IMR-90 (cell line): Measurements from ENCODE around the gene FZD7. TPM values are rescaled to one million over a fixed set of nuclear protein-coding genes. Genes with fewer than 3 reads are reported as not detected.

ENCODE experiments used
- ATAC-seq: fragments of 200-7000 bp; cut with Tn5 transposase; 2 replicates; pipeline ENCODE4 v1.9.1; 2020; ENCODE audit warnings: low read depth, mild to moderate bottlenecking, moderate library complexity
- BruUV-seq: library from RNA; stranded (reverse); fragments of 400-500 nt; replicated peaks from 2 replicates; lab custom pipeline; 2021; lab: Mats Ljungman, UMichigan
- CTCF ChIA-PET: fragments of 300-600 bp; formaldehyde crosslinking; extraction: SDS; loops from one replicate; lab custom pipeline; 2021; ENCODE audit warnings: antibody characterized with exemption; lab: Yijun Ruan, JAX
- POLR2A ChIA-PET: fragments of 300-600 bp; sonication (Branson Sonifier 250); formaldehyde crosslinking; loops from one replicate; lab custom pipeline; 2022; ENCODE audit warnings: antibody characterized with exemption; ENCODE audit not compliant: unreplicated experiment; lab: Charles Lee
- DNase-seq: peaks from one replicate; pipeline ENCODE4 v3.0.0; 2013
- H2AFZ ChIP-seq: replicated peaks from 2 replicates; pipeline ENCODE3; 2013; ENCODE audit warnings: low read length, mild to moderate bottlenecking; ENCODE audit not compliant: poor library complexity
- H2AK5ac ChIP-seq: 2 replicates; pipeline ENCODE4 v1.6.1; 2013; ENCODE audit warnings: low read depth, low read length, inconsistent platforms
- H2AK9ac ChIP-seq: replicated peaks from 2 replicates; pipeline ENCODE3; 2013; ENCODE audit warnings: mild to moderate bottlenecking, low read depth, low read length, moderate library complexity; ENCODE audit not compliant: poor library complexity
- H2BK120ac ChIP-seq: 2 replicates; pipeline ENCODE4 v1.6.1; 2013; ENCODE audit warnings: low read depth, low read length, inconsistent platforms
- H2BK15ac ChIP-seq: 3 replicates; pipeline ENCODE4 v1.6.1; 2013; ENCODE audit warnings: low read depth, low read length, inconsistent platforms
- H2BK20ac ChIP-seq: 2 replicates; pipeline ENCODE4 v1.6.1; 2013; ENCODE audit warnings: low read depth, mild to moderate bottlenecking, inconsistent platforms, low read length, moderate library complexity
- H2BK5ac ChIP-seq: 2 replicates; pipeline ENCODE4 v1.6.1; 2013; ENCODE audit warnings: mild to moderate bottlenecking, low read depth, low read length, inconsistent platforms; ENCODE audit not compliant: poor library complexity, severe bottlenecking
- H3K14ac ChIP-seq: replicated peaks from 2 replicates; pipeline ENCODE4 v1.6.1; 2013; ENCODE audit warnings: low read depth, low read length, inconsistent platforms
- H3K18ac ChIP-seq: 2 replicates; pipeline ENCODE4 v1.6.1; 2013; ENCODE audit warnings: low read depth, low read length, control low read depth
- H3K23ac ChIP-seq: 2 replicates; pipeline ENCODE4 v1.6.1; 2013; ENCODE audit warnings: low read depth, low read length, inconsistent platforms
- H3K27ac ChIP-seq: 2 replicates; pipeline ENCODE4 v1.5.1; 2013; ENCODE audit warnings: mild to moderate bottlenecking, control low read depth, low read length; ENCODE audit not compliant: insufficient read depth
- H3K27me3 ChIP-seq: 2 replicates; pipeline ENCODE4 v1.6.1; 2013; ENCODE audit warnings: low read length; ENCODE audit not compliant: control insufficient read depth, insufficient read depth
- H3K36me3 ChIP-seq: 2 replicates; pipeline ENCODE4 v1.6.1; 2013; ENCODE audit warnings: low read length, mixed read lengths; ENCODE audit not compliant: control insufficient read depth, insufficient read depth
- H3K4ac ChIP-seq: 2 replicates; pipeline ENCODE4 v1.6.1; 2013; ENCODE audit warnings: low read depth, low read length, inconsistent platforms
- H3K4me1 ChIP-seq: 2 replicates; pipeline ENCODE4 v1.6.1; 2013; ENCODE audit warnings: low read length, mixed read lengths; ENCODE audit not compliant: control insufficient read depth, insufficient read depth
- H3K4me2 ChIP-seq: 2 replicates; pipeline ENCODE4 v1.6.1; 2013; ENCODE audit warnings: low read depth, mild to moderate bottlenecking, control low read depth, low read length, moderate library complexity
- H3K4me3 ChIP-seq: 2 replicates; pipeline ENCODE4 v1.5.1; 2013; ENCODE audit warnings: low read depth, mild to moderate bottlenecking, control low read depth, low read length, moderate library complexity; ENCODE audit not compliant: insufficient read depth
- H3K56ac ChIP-seq: 2 replicates; pipeline ENCODE4 v1.6.1; 2013; ENCODE audit warnings: low read length, inconsistent platforms; ENCODE audit not compliant: insufficient read depth; ENCODE audit errors: extremely low read depth
- H3K79me1 ChIP-seq, 2 experiments: 2 replicates each; pipeline ENCODE4 v1.6.1; 2013; ENCODE audit warnings: low read length in 2 of 2, inconsistent platforms in 1 of 2, low read depth in 1 of 2
- H3K9ac ChIP-seq: 2 replicates; pipeline ENCODE4 v1.6.1; 2013; ENCODE audit warnings: low read depth, low read length, control low read depth
- H3K9me1 ChIP-seq: 2 replicates; pipeline ENCODE4 v1.6.1; 2013; ENCODE audit warnings: low read length, inconsistent platforms; ENCODE audit not compliant: insufficient read depth
- H3K9me3 ChIP-seq: 2 replicates; pipeline ENCODE4 v1.6.1; 2013; ENCODE audit warnings: low read length; ENCODE audit not compliant: control insufficient read depth, insufficient read depth
- H4K20me1 ChIP-seq: 2 replicates; pipeline ENCODE4 v1.6.1; 2013; ENCODE audit warnings: low read length, inconsistent platforms; ENCODE audit not compliant: insufficient read depth
- H4K5ac ChIP-seq: 2 replicates; pipeline ENCODE4 v1.6.1; 2013; ENCODE audit warnings: mild to moderate bottlenecking, low read depth, low read length, control low read depth
- H4K8ac ChIP-seq, 2 experiments: 2 replicates each; pipeline ENCODE4 v1.6.1; 2013; ENCODE audit warnings: low read depth in 2 of 2, low read length in 2 of 2, control low read depth in 1 of 2, inconsistent platforms in 1 of 2
- H4K91ac ChIP-seq: 2 replicates; pipeline ENCODE4 v1.6.1; 2013; ENCODE audit warnings: low read depth, low read length, inconsistent platforms; ENCODE audit not compliant: insufficient read depth
- BHLHE40 ChIP-seq: fragments of 150-350 bp; IDR thresholded peaks from 2 replicates; pipeline ENCODE4 v1.6.1; 2016; ENCODE audit warnings: mild to moderate bottlenecking, low read depth, low read length
- CEBPB ChIP-seq: IDR thresholded peaks from 2 replicates; pipeline ENCODE4 v1.6.1; 2012; ENCODE audit warnings: low read depth, low read length, improper control_type of control experiment
- CHD1 ChIP-seq: IDR thresholded peaks from 2 replicates; pipeline ENCODE4 v1.6.1; 2012; ENCODE audit warnings: low read depth, low read length, improper control_type of control experiment
- FOS ChIP-seq: fragments of 150-350 bp; IDR thresholded peaks from 2 replicates; pipeline ENCODE4 v1.6.1; 2016; ENCODE audit warnings: low read depth, low read length
- MAFK ChIP-seq: IDR thresholded peaks from 2 replicates; pipeline ENCODE4 v1.6.1; 2012; ENCODE audit warnings: low read depth, low read length, improper control_type of control experiment
- MAZ ChIP-seq: IDR thresholded peaks from 2 replicates; pipeline ENCODE4 v1.6.1; 2012; ENCODE audit warnings: low read depth, mild to moderate bottlenecking, low read length, improper control_type of control experiment, moderate library complexity, borderline replicate concordance
- MXI1 ChIP-seq: IDR thresholded peaks from 2 replicates; pipeline ENCODE4 v1.6.1; 2012; ENCODE audit warnings: low read depth, mild to moderate bottlenecking, low read length, moderate library complexity, borderline replicate concordance
- NFE2L2 ChIP-seq: fragments of 150-350 bp; IDR thresholded peaks from 2 replicates; pipeline ENCODE4 v1.6.1; 2016; ENCODE audit warnings: low read depth, mild to moderate bottlenecking, low read length
- POLR2A ChIP-seq: IDR thresholded peaks from 2 replicates; pipeline ENCODE4 v1.6.1; 2012; ENCODE audit warnings: mild to moderate bottlenecking, low read depth, low read length
- RCOR1 ChIP-seq: IDR thresholded peaks from 2 replicates; pipeline ENCODE4 v1.6.1; 2012; ENCODE audit warnings: mild to moderate bottlenecking, low read length, improper control_type of control experiment; ENCODE audit not compliant: insufficient replicate concordance
- RFX5 ChIP-seq: IDR thresholded peaks from 2 replicates; pipeline ENCODE4 v1.8.0; 2012; ENCODE audit warnings: low read depth, mild to moderate bottlenecking, low read length, moderate library complexity
- WGBS, 2 experiments: methylation state at CpG; one replicate each; pipeline versions ENCODE4 v1.1.5 to v1.1.7; 2013; ENCODE audit warnings: missing lambda C conversion rate in 2 of 2; ENCODE audit not compliant: insufficient read length in 1 of 2; ENCODE audit errors: extremely low coverage in 2 of 2; 5-methylcytosine and 5-hydroxymethylcytosine counted together
- dilution Hi-C: fragments of 300-500 bp; cut with HindIII; formaldehyde crosslinking; loops from one replicate; pipeline ENCODE4 v1.14.3; 2018; ENCODE audit warnings: low sequenced_read_pairs; ENCODE audit not compliant: unreplicated experiment
- in situ Hi-C: fragments of 300-500 bp; cut with MboI; formaldehyde crosslinking; loops from 3 replicates; pipeline ENCODE4 v1.14.3; 2019; ENCODE audit warnings: low sequenced_read_pairs, inconsistent platforms, mixed read lengths
- intact Hi-C: fragments of 100-400 bp; cut with micrococcal nuclease; formaldehyde crosslinking; loops from 2 replicates; pipeline ENCODE4 v1.10.0; 2022
- polyA plus RNA-seq, 3 experiments: library from polyadenylated mRNA; depleted of rRNA; stranded (reverse); fragments of >200 nt; gene quantifications; 2 replicates each; pipeline ENCODE4 v1.2.3, GENCODE V29; 2012; ENCODE audit warnings: low replicate concordance in 1 of 3
- total RNA-seq: library from RNA; depleted of rRNA; stranded (reverse); fragments of >200 nt; gene quantifications from 2 replicates; pipeline ENCODE4 v1.2.3, GENCODE V29; 2012

The FZD7 gene
- total and polyA plus RNA-seq, 2 of the 4 experiments (the other 2 are of a cell fraction): 62.4 to 90.9 TPM

DNA sequence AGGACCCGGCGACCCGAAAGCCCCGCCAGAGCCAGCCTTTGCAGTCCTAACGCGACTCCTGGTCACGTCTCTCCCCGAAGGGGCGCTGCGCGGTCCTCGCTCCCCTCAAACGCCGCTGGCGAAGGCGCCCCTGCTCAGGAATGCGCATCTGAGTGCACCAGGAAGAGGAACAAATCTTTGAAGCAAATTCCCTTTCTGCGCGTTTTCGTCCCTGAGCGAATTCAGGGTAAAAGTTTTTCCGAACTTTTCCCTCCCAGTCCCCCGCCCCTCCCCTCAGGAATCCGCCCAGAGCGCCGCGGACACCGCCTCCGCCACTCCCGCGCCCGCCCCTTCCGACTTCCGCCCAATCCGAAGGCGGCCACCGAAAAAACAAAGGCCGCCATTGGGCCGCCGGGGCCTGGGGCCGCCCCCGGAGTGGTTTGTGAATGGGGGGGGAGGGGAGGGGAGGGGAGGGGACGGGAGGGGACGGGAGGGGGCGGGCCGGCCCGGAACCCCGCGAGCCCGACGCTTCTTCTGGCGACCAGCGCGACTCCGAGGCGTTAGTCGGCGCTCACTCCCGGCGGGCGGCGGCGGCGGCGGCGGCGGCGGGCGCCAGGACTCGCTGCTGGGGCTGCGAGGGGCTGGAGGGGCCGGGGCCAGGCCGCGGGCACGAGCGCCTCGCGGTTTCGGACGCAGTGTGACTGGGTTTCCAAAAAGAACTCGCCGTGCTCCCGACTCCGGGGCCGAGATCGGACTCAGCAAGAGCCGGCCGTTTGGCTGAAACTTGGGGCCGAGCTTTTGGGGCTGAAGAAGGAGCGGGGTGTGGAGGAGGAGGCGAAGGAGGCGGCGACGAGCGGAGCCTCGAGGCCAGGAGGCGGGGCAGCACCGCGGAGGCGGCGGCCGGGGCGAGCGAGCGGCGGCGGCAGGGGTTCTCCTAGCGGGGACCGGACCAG is at the start of gene FZD7 (continued):
- no peak for TF ChIP-seq CHD1

- H4K20me1 ChIP-seq: no peaks in the 10 kb centered on the region
- no peak overlapping the region for H3K56ac ChIP-seq
- H3K9me3 ChIP-seq: no peaks in the 10 kb centered on the region
- H3K23ac ChIP-seq: no peak overlapping the region
- TF ChIP-seq MAZ (no peak), RFX5 (no peak), RCOR1 (no peak), MXI1 (no peak), CEBPB (no peak), BHLHE40 (no peak), CHD1 (no peak), MAFK (no peak), NFE2L2 (no peak), FOS (no peak), POLR2A (no peak)
- DNase-seq (no peak), ATAC-seq (no peak)
- no TSS peak for BruUV-seq
- no peak overlapping the region for H3K18ac ChIP-seq
- H4K91ac ChIP-seq: no peak overlapping the region
- no peaks in the 10 kb centered on the region for H3K9me1 ChIP-seq
- no peak overlapping the region for H3K14ac ChIP-seq
- no peak overlapping the region for H2BK120ac ChIP-seq
- H3K4me1 ChIP-seq: no peaks in the 10 kb centered on the region; the same call in none of the 2 replicates
- no peak overlapping the region for H3K4me2 ChIP-seq
- H2BK15ac ChIP-seq: no peak overlapping the region
- no peak overlapping the region for H2BK5ac ChIP-seq
- no peak overlapping the region for H3K4me3 ChIP-seq
- no peak overlapping the region for H3K9ac ChIP-seq
- POLR2A ChIA-PET: no interaction called here
- intact Hi-C loops (no loop called here), in situ Hi-C loops (no loop called here), dilution Hi-C loops (no loop called here)
- H2AFZ ChIP-seq: no peak overlapping the region
- H3K27me3 ChIP-seq: 0 out of 2 replicates have a peak, but pooled peaks cover 2% of the 10 kb centered on the region
- H3K36me3 ChIP-seq: no peaks in the 10 kb centered on the region
- H2AK9ac ChIP-seq: no peak overlapping the region
- 100% methylated on average over 1 of the region's 3 CpGs; no CpG with 5 or more reads in 1 of the 2 experiments for WGBS, 2 experiments
- H2AK5ac ChIP-seq: no peak overlapping the region
- H4K8ac ChIP-seq: no peak overlapping the region
- no peak overlapping the region for H3K4ac ChIP-seq
- no peaks in the 10 kb centered on the region for H3K79me1 ChIP-seq
- no peak overlapping the region for H2BK20ac ChIP-seq
- H3K27ac ChIP-seq: no peak overlapping the region
- H4K5ac ChIP-seq: no peak overlapping the region
- CTCF ChIA-PET: no interaction called here
These were observed 49.3 kb upstream of the FZD7 start for GRCh38 chr2:201984333-201984732.
